Lower leg skin (tissue), 4 donors: Measurements from ENCODE around the gene SYCP2. TPM values are rescaled to one million over a fixed set of nuclear protein-coding genes. Genes with fewer than 3 reads are reported as not detected.

ENCODE experiments used
- DNase-seq, 2 donors: peaks; one replicate each; pipeline ENCODE4 v3.0.0-alpha.2; 2019; ENCODE audit warnings: low spot score in 2 of 2
- H3K4me3 ChIP-seq: fragments of 200-600 bp; sonication (generic); 2 replicates; pipeline ENCODE4 v1.5.1; 2017; ENCODE audit warnings: mild to moderate bottlenecking, low read depth; ENCODE audit not compliant: poor library complexity, severe bottlenecking
- POLR2A ChIP-seq, 2 donors: fragments of 450-650 bp; IDR thresholded peaks; one replicate each; pipeline ENCODE4 v1.6.1; 2016 to 2017; ENCODE audit warnings: antibody characterized with exemption in 2 of 2, mild to moderate bottlenecking in 1 of 2, moderate library complexity in 1 of 2
- WGBS, 2 donors: methylation state at CpG; one replicate each; pipeline ENCODE4 v1.1.5; 2018; 5-methylcytosine and 5-hydroxymethylcytosine counted together
- intact Hi-C: fragments of 100-400 bp; cut with DNase I; formaldehyde crosslinking; loops from one replicate; pipeline ENCODE4 v1.15.0; 2023; ENCODE audit warnings: low total_unique reads
- total RNA-seq, 4 donors: library from RNA; depleted of rRNA; stranded (reverse); fragments of >200 nt; gene quantifications; one replicate each; pipeline ENCODE4 v1.1.0, GENCODE V29; 2016
- TF ChIP-seq, protein P1 (sequence below), 3 donors: fragments of 450-650 bp; IDR thresholded peaks; one replicate each; pipeline ENCODE4 v1.5.1; 2016; ENCODE audit warnings: antibody characterized with exemption in 3 of 3, mild to moderate bottlenecking in 3 of 3, moderate library complexity in 2 of 3

SYCP2 gene
- total RNA-seq, 4 donors from 2014 or later: 1.9 to 12.9 (median 2.4) TPM

GRCh38 chr20:59821201-59821600 lies 112.2 kb downstream of the SYCP2 start:
- TF ChIP-seq, protein P1, sequence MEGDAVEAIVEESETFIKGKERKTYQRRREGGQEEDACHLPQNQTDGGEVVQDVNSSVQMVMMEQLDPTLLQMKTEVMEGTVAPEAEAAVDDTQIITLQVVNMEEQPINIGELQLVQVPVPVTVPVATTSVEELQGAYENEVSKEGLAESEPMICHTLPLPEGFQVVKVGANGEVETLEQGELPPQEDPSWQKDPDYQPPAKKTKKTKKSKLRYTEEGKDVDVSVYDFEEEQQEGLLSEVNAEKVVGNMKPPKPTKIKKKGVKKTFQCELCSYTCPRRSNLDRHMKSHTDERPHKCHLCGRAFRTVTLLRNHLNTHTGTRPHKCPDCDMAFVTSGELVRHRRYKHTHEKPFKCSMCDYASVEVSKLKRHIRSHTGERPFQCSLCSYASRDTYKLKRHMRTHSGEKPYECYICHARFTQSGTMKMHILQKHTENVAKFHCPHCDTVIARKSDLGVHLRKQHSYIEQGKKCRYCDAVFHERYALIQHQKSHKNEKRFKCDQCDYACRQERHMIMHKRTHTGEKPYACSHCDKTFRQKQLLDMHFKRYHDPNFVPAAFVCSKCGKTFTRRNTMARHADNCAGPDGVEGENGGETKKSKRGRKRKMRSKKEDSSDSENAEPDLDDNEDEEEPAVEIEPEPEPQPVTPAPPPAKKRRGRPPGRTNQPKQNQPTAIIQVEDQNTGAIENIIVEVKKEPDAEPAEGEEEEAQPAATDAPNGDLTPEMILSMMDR (IDR thresholded peaks at IDR 0.05): no peak
- H3K4me3 ChIP-seq: no peak overlapping the region
- 95 to 100% methylated on average over 7 of the region's 7 CpGs for WGBS, 2 donors
- DNase-seq: peak; percentile 11 to 62
- intact Hi-C loops: no loop called here

DNA sequence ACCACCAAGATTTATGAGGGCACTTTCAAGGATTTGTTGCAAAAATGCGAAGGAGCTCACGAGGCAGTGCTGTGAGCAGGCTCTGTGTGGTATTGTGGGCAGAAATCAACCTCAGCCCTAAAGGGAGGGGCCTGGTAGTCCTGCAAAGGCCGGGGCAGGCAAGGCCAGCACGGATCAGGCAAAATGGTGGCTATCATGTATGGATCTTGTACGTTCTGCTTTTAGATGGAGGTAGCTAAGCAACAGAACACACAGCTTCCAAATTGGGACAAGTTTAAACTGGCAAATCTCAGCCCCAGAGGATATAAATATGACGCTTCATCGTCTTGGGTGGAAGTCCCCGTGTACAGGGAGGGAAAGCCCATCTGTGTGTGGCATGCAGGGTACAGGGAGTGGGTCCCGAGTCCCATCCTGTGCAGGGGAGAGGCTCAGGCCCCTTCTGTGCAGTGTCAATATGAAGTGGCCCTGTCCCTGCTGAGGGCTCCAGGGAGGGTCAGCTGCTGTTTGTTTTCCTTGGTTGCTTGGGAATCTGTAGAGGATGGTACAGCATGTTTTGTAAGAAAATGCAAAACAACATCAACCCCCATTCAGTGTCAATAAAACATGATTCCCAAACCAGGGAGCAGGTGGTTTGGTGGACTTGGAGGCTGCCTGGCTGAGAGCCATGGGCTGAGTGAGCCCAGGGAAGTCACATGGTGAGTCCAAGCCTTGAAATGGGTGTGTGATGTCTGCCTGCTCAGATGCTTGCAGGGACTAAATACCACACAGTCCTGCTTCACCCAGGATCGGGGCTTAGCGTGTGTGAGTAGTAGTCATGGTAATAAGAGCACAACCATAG lies 113.0 kb downstream of the SYCP2 start:
- intact Hi-C loops: no loop called here
- no peak overlapping the region for H3K4me3 ChIP-seq
- TF ChIP-seq, protein P1 (IDR thresholded peaks at IDR 0.05): no peak
- TF ChIP-seq POLR2A (IDR thresholded peaks at IDR 0.05): no peak
- WGBS, 2 donors: 40 to 42% methylated on average over 11 of the region's 11 CpGs
- DNase-seq: peak; percentile 70 to 89

GRCh38 chr20:59819496-59820203 lies 113.8 kb downstream of the SYCP2 start:
- 90 to 92% methylated on average over 20 of the region's 20 CpGs for WGBS, 2 donors
- intact Hi-C loops: no loop called here
- TF ChIP-seq POLR2A (IDR thresholded peaks at IDR 0.05): no peak
- TF ChIP-seq, protein P1 (IDR thresholded peaks at IDR 0.05): no peak
- H3K4me3 ChIP-seq: no peak overlapping the region
- peak; percentile 12 to 75 for DNase-seq

- 92 to 95% methylated on average over 10 of the region's 10 CpGs for WGBS, 2 donors
- H3K4me3 ChIP-seq: no peak overlapping the region
- DNase-seq: peak; percentile 12 to 74
- intact Hi-C loops: no loop called here
- TF ChIP-seq, protein P1 (IDR thresholded peaks at IDR 0.05): no peak
- TF ChIP-seq POLR2A (IDR thresholded peaks at IDR 0.05): no peak
Observed at GRCh38 chr20:59818911-59819310, 114.5 kb downstream of the SYCP2 start.

GRCh38 chr20:59817846-59818615 lies 115.4 kb downstream of the SYCP2 start:
- WGBS, 2 donors: 82 to 83% methylated on average over 14 of the region's 14 CpGs
- intact Hi-C loops: no loop called here
- no peak overlapping the region for H3K4me3 ChIP-seq
- DNase-seq: peak in 1 of 2 donors; percentile 6
- TF ChIP-seq, protein P1 (IDR thresholded peaks at IDR 0.05): no peak
- no peak for TF ChIP-seq POLR2A (IDR thresholded peaks at IDR 0.05)
